HEK293 (cell line): ENCODE results near the gene ZBTB22.

ENCODE experiments used
- KLF10 ChIP-seq: fragments of 450-650 bp; IDR thresholded peaks from 2 replicates; pipeline ENCODE4 v1.5.1; 2018; ENCODE audit warnings: missing biosample characterization, mild to moderate bottlenecking, missing genetic modification characterization
- KLF7 ChIP-seq: fragments of 450-650 bp; formaldehyde crosslinking; IDR thresholded peaks from 2 replicates; pipeline ENCODE4 v1.5.1; 2016; ENCODE audit warnings: missing biosample characterization, missing genetic modification characterization, borderline replicate concordance
- PRDM1 ChIP-seq: fragments of 450-650 bp; formaldehyde crosslinking; IDR thresholded peaks from 2 replicates; pipeline ENCODE4; 2016; ENCODE audit warnings: missing biosample characterization, missing genetic modification characterization
- PRDM4 ChIP-seq: fragments of 450-650 bp; formaldehyde crosslinking; IDR thresholded peaks from 2 replicates; pipeline ENCODE4 v1.5.1; 2017; ENCODE audit warnings: missing biosample characterization, missing genetic modification characterization
- SP2 ChIP-seq: fragments of 450-650 bp; formaldehyde crosslinking; IDR thresholded peaks from 2 replicates; pipeline ENCODE4 v1.5.1; 2016; ENCODE audit warnings: missing biosample characterization, missing genetic modification characterization
- SP7 ChIP-seq: fragments of 450-650 bp; formaldehyde crosslinking; IDR thresholded peaks from 2 replicates; pipeline ENCODE4 v1.5.1; 2016; ENCODE audit warnings: missing biosample characterization, missing genetic modification characterization
- WT1 ChIP-seq: fragments of 450-650 bp; formaldehyde crosslinking; IDR thresholded peaks from 2 replicates; pipeline ENCODE4 v1.5.1; 2016; ENCODE audit warnings: missing biosample characterization, missing genetic modification characterization
- ZBTB44 ChIP-seq: fragments of 450-650 bp; IDR thresholded peaks from 2 replicates; pipeline ENCODE4 v1.5.1; 2018; ENCODE audit warnings: missing biosample characterization, mild to moderate bottlenecking, missing genetic modification characterization
- ZEB2 ChIP-seq: fragments of 450-650 bp; formaldehyde crosslinking; IDR thresholded peaks from 2 replicates; pipeline ENCODE4 v1.5.1; 2016; ENCODE audit warnings: missing biosample characterization, missing genetic modification characterization
- ZFP37 ChIP-seq: fragments of 450-650 bp; formaldehyde crosslinking; IDR thresholded peaks from 2 replicates; pipeline ENCODE4 v1.5.1; 2016; ENCODE audit warnings: missing biosample characterization, missing genetic modification characterization
- ZNF10 ChIP-seq: fragments of 450-650 bp; formaldehyde crosslinking; IDR thresholded peaks from 2 replicates; pipeline ENCODE4 v1.5.1; 2017; ENCODE audit warnings: missing biosample characterization, missing genetic modification characterization
- ZNF112 ChIP-seq: fragments of 450-650 bp; formaldehyde crosslinking; IDR thresholded peaks from 2 replicates; pipeline ENCODE4 v1.5.0; 2017; ENCODE audit warnings: missing biosample characterization, missing genetic modification characterization
- ZNF133 ChIP-seq: fragments of 450-650 bp; formaldehyde crosslinking; IDR thresholded peaks from 2 replicates; pipeline ENCODE4 v1.5.1; 2016; ENCODE audit warnings: missing biosample characterization, missing genetic modification characterization
- ZNF211 ChIP-seq: fragments of 450-650 bp; formaldehyde crosslinking; IDR thresholded peaks from 2 replicates; pipeline ENCODE4 v1.5.1; 2016; ENCODE audit warnings: low read depth, missing biosample characterization, missing genetic modification characterization
- ZNF214 ChIP-seq: fragments of 450-650 bp; formaldehyde crosslinking; IDR thresholded peaks from 2 replicates; pipeline ENCODE4 v1.5.1; 2017; ENCODE audit warnings: missing biosample characterization, mild to moderate bottlenecking, missing genetic modification characterization, borderline replicate concordance
- ZNF23 ChIP-seq: fragments of 450-650 bp; formaldehyde crosslinking; IDR thresholded peaks from 2 replicates; pipeline ENCODE4 v1.5.1; 2016; ENCODE audit warnings: missing biosample characterization, missing genetic modification characterization, borderline replicate concordance
- ZNF266 ChIP-seq: fragments of 450-650 bp; formaldehyde crosslinking; IDR thresholded peaks from 2 replicates; pipeline ENCODE4 v1.5.1; 2016; ENCODE audit warnings: missing biosample characterization, missing genetic modification characterization, low read depth
- ZNF280D ChIP-seq: fragments of 450-650 bp; formaldehyde crosslinking; IDR thresholded peaks from 2 replicates; pipeline ENCODE4 v1.5.1; 2016; ENCODE audit warnings: missing biosample characterization, missing genetic modification characterization
- ZNF488 ChIP-seq: fragments of 450-650 bp; formaldehyde crosslinking; IDR thresholded peaks from 2 replicates; pipeline ENCODE4 v1.5.1; 2016; ENCODE audit warnings: missing biosample characterization, missing genetic modification characterization
- ZNF510 ChIP-seq: fragments of 450-650 bp; formaldehyde crosslinking; IDR thresholded peaks from 2 replicates; pipeline ENCODE4 v1.5.1; 2018; ENCODE audit warnings: mild to moderate bottlenecking, missing genetic modification characterization, missing biosample characterization; ENCODE audit not compliant: insufficient replicate concordance
- ZNF548 ChIP-seq: fragments of 450-650 bp; formaldehyde crosslinking; IDR thresholded peaks from 2 replicates; pipeline ENCODE4 v1.5.1; 2016; ENCODE audit warnings: missing biosample characterization, missing genetic modification characterization
- ZNF600 ChIP-seq: fragments of 450-650 bp; formaldehyde crosslinking; IDR thresholded peaks from 2 replicates; pipeline ENCODE4 v1.5.1; 2016; ENCODE audit warnings: missing biosample characterization, missing genetic modification characterization
- ZNF629 ChIP-seq: fragments of 450-650 bp; formaldehyde crosslinking; IDR thresholded peaks from 2 replicates; pipeline ENCODE4 v1.5.1; 2017; ENCODE audit warnings: missing biosample characterization, missing genetic modification characterization
- ZNF660 ChIP-seq: fragments of 450-650 bp; IDR thresholded peaks from 2 replicates; pipeline ENCODE4 v1.5.1; 2018; ENCODE audit warnings: missing biosample characterization, mild to moderate bottlenecking, missing genetic modification characterization
- ZNF664 ChIP-seq: fragments of 450-650 bp; formaldehyde crosslinking; IDR thresholded peaks from 2 replicates; pipeline ENCODE4 v1.5.1; 2016; ENCODE audit warnings: missing biosample characterization, missing genetic modification characterization
- ZNF692 ChIP-seq: fragments of 450-650 bp; formaldehyde crosslinking; IDR thresholded peaks from 2 replicates; pipeline ENCODE4 v1.5.1; 2016; ENCODE audit warnings: missing biosample characterization, missing genetic modification characterization
- ZNF701 ChIP-seq: fragments of 450-650 bp; formaldehyde crosslinking; IDR thresholded peaks from 2 replicates; pipeline ENCODE4 v1.5.1; 2016; ENCODE audit warnings: missing biosample characterization, missing genetic modification characterization
- ZNF707 ChIP-seq: fragments of 450-650 bp; formaldehyde crosslinking; IDR thresholded peaks from 2 replicates; pipeline ENCODE4 v1.5.1; 2016; ENCODE audit warnings: missing biosample characterization, missing genetic modification characterization
- ZNF837 ChIP-seq: fragments of 450-650 bp; formaldehyde crosslinking; IDR thresholded peaks from 2 replicates; pipeline ENCODE4 v1.5.1; 2016; ENCODE audit warnings: missing biosample characterization, missing genetic modification characterization
- ZSCAN4 ChIP-seq: fragments of 450-650 bp; formaldehyde crosslinking; IDR thresholded peaks from 2 replicates; pipeline ENCODE4 v1.5.1; 2017; ENCODE audit warnings: missing biosample characterization, missing genetic modification characterization

The ZBTB22 gene

GRCh38 chr6:33288921-33289783 lies 28.4 kb downstream of the ZBTB22 start, which contains the start of the genes PFDN6 and WDR46 (continued):
- TF ChIP-seq SP2 (tag by site-specific recombination) (peak; percentile 87), ZNF548 (tag by site-specific recombination) (no peak), KLF10 (tag by site-specific recombination) (0 out of 2 replicates have a peak, but pooled peaks have one; percentile 21), ZNF488 (no peak), ZNF211 (tag by site-specific recombination) (no peak), PRDM1 (no peak), KLF7 (peak; percentile 27; the same call in 1 of the 2 replicates), ZFP37 (no peak), ZNF112 (tag by site-specific recombination) (no peak), ZNF510 (tag by site-specific recombination) (no peak), ZNF280D (tag by site-specific recombination) (no peak), ZNF701 (tag by site-specific recombination) (no peak), ZNF600 (tag by site-specific recombination) (peak; percentile 38; the same call in 1 of the 2 replicates), WT1 (peak; percentile 28; the same call in 1 of the 2 replicates), ZNF629 (peak; percentile 68; the same call in 1 of the 2 replicates), ZNF23 (tag by site-specific recombination) (no peak), SP7 (tag by site-specific recombination) (peak; percentile 47), ZSCAN4 (tag by site-specific recombination) (no peak), ZNF266 (no peak), ZNF10 (tag by site-specific recombination) (no peak), ZNF707 (tag by site-specific recombination) (no peak), PRDM4 (tag by site-specific recombination) (no peak), ZEB2 (tag by site-specific recombination) (0 out of 2 replicates have a peak, but pooled peaks have one; percentile 19), ZBTB44 (tag by site-specific recombination) (no peak), ZNF133 (tag by site-specific recombination) (no peak), ZNF837 (no peak), ZNF660 (tag by site-specific recombination) (peak; percentile 67), ZNF664 (no peak), ZNF692 (tag by site-specific recombination) (no peak), ZNF214 (tag by site-specific recombination) (no peak)
